Neural cell (in vitro differentiated cells): ENCODE results near the gene CAST.

ENCODE experiments used
- CTCF ChIP-seq: fragments of 450-650 bp; IDR thresholded peaks from 2 replicates; pipeline ENCODE4 v1.5.1; 2014; ENCODE audit warnings: antibody characterized with exemption, mild to moderate bottlenecking, moderate library complexity; ENCODE audit not compliant: poor library complexity, severe bottlenecking
- EP300 ChIP-seq: fragments of 450-650 bp; conservative IDR thresholded peaks from 2 replicates; pipeline ENCODE4 v1.6.1; 2014; ENCODE audit warnings: antibody characterized with exemption, mild to moderate bottlenecking, moderate library complexity; ENCODE audit not compliant: poor library complexity, severe bottlenecking
- EZH2 ChIP-seq: fragments of 200-600, 300-800 bp; shearing (Covaris generic), sonication (generic); IDR thresholded peaks from 2 replicates; pipeline ENCODE4 v1.6.1; 2014; ENCODE audit warnings: antibody characterized with exemption, low read length, borderline replicate concordance, mild to moderate bottlenecking; ENCODE audit not compliant: insufficient read depth, poor library complexity, severe bottlenecking
- MXI1 ChIP-seq: fragments of 450-650 bp; conservative IDR thresholded peaks from 2 replicates; pipeline ENCODE4 v1.6.1; 2014; ENCODE audit warnings: antibody characterized with exemption, mild to moderate bottlenecking; ENCODE audit not compliant: poor library complexity, severe bottlenecking
- POLR2AphosphoS5 ChIP-seq: IDR thresholded peaks from 2 replicates; pipeline ENCODE4 v1.6.1; 2012
- RAD21 ChIP-seq: fragments of 450-650 bp; conservative IDR thresholded peaks from 2 replicates; pipeline ENCODE4 v1.6.1; 2014; ENCODE audit warnings: antibody characterized with exemption, mild to moderate bottlenecking, moderate library complexity
- SMC3 ChIP-seq: fragments of 450-650 bp; conservative IDR thresholded peaks from 2 replicates; pipeline ENCODE4 v1.6.1; 2014; ENCODE audit warnings: antibody characterized with exemption, mild to moderate bottlenecking, moderate library complexity; ENCODE audit not compliant: poor library complexity
- TAF1 ChIP-seq: IDR thresholded peaks from 2 replicates; pipeline ENCODE4 v1.6.1; 2012; ENCODE audit warnings: low read depth
- TF ChIP-seq, protein P1 (sequence below): IDR thresholded peaks from 2 replicates; pipeline ENCODE4 v1.6.1; 2012; ENCODE audit warnings: borderline replicate concordance

- TF ChIP-seq CTCF (no peak), POLR2AphosphoS5 (no peak), EZH2 (no peak), RAD21 (no peak), EP300 (no peak), TAF1 (no peak), MXI1 (no peak), SMC3 (no peak)
- TF ChIP-seq, protein P1, sequence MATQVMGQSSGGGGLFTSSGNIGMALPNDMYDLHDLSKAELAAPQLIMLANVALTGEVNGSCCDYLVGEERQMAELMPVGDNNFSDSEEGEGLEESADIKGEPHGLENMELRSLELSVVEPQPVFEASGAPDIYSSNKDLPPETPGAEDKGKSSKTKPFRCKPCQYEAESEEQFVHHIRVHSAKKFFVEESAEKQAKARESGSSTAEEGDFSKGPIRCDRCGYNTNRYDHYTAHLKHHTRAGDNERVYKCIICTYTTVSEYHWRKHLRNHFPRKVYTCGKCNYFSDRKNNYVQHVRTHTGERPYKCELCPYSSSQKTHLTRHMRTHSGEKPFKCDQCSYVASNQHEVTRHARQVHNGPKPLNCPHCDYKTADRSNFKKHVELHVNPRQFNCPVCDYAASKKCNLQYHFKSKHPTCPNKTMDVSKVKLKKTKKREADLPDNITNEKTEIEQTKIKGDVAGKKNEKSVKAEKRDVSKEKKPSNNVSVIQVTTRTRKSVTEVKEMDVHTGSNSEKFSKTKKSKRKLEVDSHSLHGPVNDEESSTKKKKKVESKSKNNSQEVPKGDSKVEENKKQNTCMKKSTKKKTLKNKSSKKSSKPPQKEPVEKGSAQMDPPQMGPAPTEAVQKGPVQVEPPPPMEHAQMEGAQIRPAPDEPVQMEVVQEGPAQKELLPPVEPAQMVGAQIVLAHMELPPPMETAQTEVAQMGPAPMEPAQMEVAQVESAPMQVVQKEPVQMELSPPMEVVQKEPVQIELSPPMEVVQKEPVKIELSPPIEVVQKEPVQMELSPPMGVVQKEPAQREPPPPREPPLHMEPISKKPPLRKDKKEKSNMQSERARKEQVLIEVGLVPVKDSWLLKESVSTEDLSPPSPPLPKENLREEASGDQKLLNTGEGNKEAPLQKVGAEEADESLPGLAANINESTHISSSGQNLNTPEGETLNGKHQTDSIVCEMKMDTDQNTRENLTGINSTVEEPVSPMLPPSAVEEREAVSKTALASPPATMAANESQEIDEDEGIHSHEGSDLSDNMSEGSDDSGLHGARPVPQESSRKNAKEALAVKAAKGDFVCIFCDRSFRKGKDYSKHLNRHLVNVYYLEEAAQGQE, result no peak
These were observed 83.8 kb downstream of the CAST start for GRCh38 chr5:96745844-96746531.
